Umbilical cord (tissue), 2 donors: ENCODE data around the gene BAIAP2L1. TPM values are rescaled to one million over a fixed set of nuclear protein-coding genes. Genes with fewer than 3 reads are reported as not detected.
"Not testable (repeated sequence)": the region's sequence is repeated elsewhere in the genome, so short reads cannot be mapped to it uniquely, and the experiment has no call there.

Experiments used
- DNase-seq: peaks from one replicate; pipeline ENCODE4 v3.0.0-alpha.2; 2015; ENCODE audit warnings: low spot score
- total RNA-seq: library from RNA; depleted of rRNA; stranded (reverse); fragments of >200 nt; gene quantifications from one replicate; pipeline ENCODE4 v1.2.3, GENCODE V29; 2014; ENCODE audit warnings: low replicate concordance; ENCODE audit not compliant: insufficient read depth

Gene BAIAP2L1
- total RNA-seq, 1 donor from 2014 or later, result 1.2 TPM

DNA sequence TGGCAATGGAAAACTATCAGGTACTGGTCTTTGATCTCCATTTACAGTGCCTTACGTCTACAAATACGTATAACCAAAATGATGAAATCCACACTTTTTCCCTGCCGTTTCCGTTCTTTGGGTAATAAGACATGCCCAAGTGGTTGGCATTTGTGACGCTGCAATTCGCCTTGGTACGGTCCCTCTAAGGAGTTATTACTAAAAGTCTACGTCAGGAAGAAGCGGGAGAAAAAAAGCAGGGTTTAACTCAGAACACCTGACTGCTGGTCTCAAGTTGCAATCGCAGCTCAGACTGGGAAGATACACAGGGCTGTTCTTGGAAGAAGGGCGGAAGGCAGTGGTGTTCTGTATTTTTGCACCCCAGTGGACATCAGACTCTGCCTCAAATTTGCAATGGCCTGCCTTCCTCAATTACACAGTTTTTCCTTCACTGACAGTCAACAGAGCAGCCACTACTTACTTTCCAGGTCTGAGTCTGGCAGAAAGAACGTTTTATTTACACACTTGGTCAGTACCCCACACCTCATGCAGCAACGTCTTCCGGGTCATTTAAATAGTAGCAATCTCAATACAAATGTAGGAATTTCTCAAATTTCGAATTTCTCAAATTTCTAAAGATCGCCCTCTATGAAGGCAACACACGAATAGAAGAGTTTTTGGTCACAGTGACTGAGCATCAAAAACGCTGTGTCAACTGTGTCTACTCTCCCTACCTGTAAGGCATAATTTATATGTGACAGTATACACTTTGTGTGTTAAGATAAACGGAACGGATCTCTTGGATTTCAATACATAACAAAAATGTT, 2.1 kb downstream of the BAIAP2L1 start:
- DNase-seq, result no peak

DNA sequence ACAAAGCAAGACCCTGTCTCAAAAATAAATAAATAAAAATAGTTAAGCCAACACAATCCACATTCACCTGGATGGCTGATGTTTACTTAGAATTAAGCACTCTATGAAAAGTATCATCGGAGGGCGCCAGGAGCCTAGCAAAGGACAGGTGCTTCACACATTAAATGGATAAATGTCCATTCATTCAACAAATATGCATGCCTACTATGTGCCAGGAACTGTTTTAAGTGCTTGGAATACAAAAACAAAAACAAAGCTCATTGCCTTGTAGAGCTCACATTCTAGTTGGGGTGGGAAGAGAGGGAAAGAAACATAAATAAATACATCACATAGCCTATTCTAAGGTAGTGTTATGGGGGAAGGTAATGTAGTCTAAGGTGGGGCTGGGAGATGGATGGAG, 4.1 kb downstream of the BAIAP2L1 start:
- no peak for DNase-seq

DNA sequence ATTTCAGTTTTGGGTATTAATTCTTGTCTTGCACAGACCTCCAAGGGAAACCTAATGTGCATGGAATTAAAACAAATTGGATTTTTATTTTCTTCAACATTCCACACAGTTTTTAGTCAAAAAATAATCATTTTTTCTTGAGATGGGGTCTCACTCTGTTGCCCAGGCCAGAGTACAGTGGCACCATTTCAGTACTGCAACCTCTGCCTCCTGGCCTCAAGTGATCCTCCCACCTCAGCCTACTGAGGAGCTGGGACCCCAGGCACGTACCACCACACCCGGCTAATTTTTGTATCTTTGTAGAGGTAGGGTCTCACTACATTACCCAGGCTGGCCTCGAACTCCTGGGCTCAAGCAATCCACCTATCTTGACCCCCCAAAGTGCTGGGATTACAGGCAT, 4.9 kb downstream of the BAIAP2L1 start:
- no peak for DNase-seq

DNA sequence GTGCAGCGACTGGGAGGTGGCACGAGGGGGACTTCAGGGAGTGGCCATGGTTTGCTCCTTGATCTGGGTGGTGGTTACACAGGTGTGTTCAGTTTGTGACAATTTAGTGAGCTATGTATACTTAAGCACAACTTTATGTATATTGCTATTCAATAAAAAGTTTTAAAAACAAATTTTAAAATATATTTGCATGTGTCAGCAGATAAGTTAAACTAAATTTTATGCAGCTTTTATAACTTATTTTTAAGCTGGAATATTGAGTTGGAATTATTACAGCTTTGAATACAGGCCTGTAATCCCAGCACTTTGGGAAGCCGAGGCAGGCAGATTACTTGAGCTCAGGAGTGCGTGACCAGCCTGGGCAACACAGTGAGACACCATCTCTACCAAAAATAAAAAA, 5.4 kb downstream of the BAIAP2L1 start:
- DNase-seq, result no peak

DNA sequence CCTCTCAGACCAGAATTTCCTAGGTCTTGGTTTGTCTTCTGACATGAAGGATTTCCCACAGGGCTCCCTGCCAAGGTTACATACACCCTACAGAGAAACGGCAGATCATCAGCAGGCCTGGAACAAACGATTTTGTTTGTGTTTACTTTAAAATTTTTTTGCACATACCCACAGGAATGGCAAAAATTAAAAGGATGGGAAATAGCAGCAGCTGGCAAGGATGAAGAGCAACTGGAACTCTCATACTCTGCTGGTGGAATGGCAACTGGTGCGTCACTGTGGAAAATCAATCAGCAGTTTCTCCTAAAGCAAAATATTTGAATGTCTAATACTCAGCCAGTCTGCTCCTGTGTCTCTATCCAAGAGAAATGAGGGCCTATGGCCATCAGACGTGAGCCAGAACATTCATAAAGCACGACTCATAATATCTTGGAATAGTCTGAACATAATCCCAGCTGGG, 6.5 kb downstream of the BAIAP2L1 start:
- no peak for DNase-seq

DNA sequence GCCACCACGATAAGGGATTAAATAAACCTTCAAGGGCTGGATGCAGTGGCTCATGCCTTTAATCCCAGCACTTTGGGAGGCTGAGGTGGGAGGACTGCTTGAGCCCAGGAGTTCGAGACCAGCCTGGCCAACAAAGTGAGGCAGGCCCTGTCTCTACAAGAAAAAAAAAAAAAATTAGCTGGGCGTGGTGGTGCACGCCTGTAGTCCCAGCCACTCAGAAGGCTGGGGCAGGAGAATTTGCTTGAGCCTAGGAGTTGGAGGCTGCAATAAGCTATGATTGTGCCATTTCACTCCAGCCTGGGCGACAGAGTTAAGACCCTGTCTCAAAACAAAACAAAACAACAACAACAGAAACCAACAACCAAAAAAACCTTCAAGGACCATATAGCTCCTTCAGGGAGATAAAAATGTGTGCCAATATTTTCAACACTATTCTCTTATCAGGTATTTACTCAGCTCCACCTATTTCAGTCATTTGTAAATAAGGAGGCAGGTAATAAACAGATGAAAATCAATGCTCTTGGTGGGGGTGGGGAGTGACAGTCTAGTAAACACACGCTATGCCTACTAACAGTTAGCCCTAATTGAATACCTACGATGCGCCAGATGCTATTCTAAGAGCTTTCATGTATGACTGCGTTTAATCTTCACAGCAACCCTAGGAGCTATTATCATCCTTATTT, 13.2 kb downstream of the BAIAP2L1 start:
- no peak for DNase-seq

DNA sequence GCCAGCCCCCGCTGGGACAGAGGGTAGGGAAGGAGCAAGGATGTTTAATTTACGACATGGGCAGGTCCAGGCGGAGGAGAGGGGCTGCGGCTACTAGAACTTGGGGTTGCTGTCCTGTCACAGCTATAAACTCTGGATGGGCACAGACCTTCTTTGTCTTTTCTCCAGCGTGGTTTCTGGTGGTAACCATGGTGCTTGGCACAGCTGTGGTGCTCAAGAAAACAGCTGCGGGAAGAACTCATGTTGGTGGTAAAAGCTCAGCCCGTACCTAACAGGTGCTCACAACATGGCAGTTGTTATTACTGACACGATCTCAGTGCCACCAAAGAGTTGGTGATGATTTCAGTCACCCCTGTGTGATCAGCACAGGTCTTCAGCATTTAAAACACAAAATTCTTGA, 13.8 kb downstream of the BAIAP2L1 start:
- no peak for DNase-seq

DNA sequence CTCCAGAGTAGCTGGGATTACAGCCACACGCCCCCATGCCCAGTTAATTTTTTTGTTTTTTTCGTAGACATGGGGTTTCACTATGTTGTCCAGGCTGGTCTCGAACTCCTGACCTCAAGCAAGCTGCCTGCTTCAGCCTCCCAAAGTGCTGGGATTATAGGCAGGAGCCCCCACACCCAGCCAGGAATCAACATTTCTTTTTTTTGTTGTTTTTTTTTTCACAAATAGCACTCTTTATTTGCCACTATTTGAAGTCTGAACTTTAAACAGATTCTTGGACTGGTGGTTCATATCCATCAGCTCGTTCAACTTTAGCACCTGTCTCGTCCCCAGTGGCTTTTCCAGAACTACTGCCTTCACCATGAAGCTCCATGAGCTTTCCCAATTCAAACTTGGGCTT, 15.4 kb downstream of the BAIAP2L1 start:
- DNase-seq, result not testable (repeated sequence)

DNA sequence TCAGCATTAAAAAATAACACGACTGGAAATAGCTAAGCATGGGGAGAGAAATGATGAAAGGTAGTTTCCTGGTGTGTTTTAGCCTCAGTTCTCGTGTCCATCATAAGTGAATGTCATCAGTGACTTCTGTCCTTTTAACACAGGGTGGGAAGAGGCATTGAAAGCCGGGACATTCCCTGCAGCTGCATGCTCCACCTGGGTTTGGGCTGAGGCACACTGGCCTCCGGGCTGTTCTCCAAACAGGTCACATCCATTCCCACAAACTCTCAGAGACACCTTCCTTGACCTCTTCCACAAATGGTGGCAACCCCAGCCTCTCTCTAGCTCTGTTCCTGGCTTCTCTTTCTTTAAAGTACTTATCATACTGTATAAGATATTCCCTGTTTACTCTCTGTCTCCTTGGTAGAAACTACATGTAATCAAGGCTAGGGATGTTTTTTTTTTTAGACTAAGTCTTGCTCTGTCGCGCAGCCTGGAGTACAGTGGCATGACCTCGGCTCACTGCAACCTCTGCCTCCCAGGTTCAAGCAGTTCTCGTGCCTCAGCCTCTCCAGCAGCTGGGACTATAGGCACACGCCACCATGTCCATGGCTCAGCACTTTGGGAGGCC, 22.6 kb downstream of the BAIAP2L1 start:
- no peak for DNase-seq

DNA sequence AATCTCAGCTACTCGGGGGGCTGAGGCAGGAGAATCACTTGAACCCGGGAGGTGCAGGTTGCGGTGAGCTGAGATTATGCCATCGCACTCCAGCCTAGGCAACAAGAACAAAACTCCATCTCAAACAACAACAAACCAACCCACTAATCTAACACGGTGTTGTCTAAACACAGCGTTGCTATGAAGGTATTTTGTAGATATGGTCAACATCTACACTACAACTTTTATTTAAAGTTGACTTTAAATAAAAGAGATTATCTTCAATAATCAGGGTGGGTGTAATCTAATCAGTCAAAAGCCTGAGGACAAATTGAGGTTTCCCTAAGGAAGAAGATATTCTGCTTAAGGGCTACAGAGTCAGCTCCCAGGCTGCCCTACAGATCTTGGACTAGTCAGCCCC, 24.2 kb downstream of the BAIAP2L1 start:
- DNase-seq, result no peak

DNA sequence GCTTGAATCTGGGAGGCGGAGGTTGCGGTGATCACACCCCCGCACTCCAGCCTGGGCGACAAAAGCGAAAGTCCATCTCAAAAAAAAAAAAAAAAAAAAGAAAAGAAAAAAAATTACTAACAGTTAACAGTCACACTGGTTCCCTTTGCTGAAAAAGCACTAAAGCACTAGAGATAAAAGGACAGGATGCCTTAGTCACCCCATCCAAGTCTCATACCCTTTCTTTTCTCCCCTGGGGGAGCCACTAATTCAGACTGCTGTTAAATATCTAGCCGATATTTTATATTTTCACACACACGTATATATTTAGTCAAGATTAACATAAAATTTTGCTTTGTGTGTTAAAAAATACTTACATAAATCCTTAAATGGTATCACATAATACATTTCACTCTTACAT, 25.2 kb downstream of the BAIAP2L1 start:
- no peak for DNase-seq

DNA sequence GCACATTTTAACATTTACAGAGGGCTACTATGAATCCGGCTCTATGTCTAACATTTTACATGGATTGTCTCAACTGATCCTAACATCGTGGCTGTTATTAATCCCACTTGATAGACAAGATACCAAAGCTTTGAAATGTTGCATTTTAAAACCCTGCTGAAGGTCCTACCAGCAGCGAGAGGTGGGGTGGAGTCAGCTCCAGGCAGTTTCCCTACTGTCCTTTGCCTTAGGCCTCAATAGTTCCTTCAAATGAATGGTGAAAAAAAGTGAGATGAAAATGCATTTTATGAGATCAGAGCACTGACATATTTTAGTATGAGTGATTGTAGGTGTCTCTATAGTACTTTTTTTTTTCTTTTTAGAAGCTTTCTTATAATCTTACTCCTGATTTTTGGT, 26.6 kb downstream of the BAIAP2L1 start:
- DNase-seq, result no peak

DNA sequence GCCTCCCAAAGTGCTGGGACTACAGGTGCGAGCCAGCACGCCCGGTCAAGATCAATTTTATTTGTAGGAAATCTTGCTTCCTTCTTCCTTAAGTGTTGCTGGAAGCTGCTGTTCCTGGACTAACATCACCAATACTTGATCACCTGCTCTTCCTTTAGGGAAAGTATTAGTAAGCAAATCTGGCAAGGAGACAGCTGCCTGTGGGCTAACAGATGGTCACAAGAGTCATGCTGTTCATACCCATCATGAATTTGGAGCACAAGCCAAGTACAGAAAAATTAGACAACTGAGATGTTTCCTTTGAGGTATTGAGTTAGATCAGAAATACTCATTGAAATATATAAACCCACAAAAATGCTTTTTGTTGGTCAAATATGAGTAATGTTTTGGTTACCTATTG, 27.9 kb downstream of the BAIAP2L1 start:
- no peak for DNase-seq

DNA sequence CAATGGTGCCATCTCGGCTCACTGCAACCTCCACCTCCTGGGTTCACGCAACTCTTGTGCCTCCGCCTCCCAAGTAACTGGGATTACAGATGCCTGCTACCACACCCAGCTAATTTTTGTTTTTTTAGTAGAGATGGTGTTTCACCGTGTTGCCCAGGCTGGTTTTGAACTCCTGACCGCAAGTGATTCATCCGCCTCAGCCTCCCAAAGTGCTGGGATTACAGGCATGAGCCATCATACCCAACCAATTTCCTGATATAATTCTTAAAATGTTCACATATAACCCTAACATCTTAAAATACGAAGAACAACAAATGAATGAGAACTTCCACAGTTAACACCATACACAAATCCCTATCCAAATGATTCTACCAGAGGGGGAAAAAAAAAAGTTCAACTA, 31.2 kb downstream of the BAIAP2L1 start:
- no peak for DNase-seq

DNA sequence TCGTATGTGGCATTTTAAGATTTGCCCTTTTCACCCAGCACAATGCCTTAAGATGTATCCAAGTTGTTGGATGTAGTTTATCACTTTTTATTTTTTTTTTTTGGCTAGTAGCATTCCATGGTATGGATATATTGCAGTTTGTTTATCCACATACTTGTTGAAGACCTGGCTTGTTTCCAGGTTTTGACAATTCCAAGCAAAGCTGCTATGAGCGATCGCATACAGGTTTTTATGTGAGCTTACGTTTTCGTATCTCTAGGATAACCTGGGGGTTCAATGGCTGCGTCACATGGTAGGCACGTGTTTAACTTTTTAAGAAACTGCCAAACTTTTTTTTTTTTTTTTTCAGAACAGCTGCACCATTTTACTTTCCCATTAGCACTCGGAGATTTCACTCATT, 32.2 kb downstream of the BAIAP2L1 start:
- no peak for DNase-seq

DNA sequence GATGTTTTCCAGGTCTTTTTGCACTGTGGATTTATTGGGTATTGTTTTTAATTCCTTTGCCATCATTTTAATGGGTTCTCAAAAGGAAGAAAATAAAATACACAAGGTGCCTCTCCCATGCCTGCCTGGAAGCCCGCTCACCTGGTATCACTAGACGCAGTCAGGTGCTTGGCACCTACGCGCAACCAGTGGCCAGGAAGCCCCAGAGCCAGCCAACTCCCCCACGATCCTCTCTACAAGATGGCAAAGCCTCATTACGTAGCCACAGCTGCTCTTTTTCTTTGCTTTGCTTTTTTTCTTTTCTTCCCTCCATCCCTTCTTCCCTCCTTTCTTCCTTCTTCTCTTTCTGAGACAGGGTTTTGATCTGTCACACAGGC, 34.3 kb downstream of the BAIAP2L1 start:
- no peak for DNase-seq

DNA sequence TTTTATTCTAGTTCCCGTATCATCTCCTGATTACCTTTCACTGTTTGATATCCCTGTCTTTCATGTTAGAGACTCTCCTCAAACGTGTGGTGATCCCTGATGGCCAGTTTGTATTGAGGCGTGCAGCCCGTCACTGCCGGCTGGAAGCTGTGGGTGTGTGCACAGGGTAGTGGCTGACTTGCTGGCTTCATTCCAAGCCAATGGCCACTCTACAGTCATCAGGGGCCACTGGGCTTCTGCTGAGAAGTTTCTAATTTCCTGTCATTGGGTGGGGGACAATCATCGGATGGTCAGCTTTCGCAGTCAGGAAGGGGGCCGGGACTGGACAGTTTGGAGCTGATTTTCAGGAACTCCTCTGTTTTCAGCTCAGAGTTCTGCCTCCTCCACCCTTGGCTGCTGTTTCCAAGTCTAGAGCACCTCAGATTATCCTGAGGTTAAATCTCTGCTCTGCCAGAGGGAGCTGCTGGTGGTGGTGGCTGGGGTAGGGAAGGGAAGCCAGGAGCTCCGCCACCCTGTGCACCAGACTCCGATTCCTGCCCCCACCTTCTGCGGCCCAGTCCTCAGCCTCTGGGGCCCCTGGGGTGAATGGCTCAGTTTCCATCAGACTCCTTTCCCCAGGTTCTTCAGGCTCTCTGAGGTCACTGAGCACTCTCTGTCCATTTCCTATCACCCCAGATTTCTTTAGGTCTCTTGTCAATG, 34.9 kb downstream of the BAIAP2L1 start:
- DNase-seq, result no peak

DNA sequence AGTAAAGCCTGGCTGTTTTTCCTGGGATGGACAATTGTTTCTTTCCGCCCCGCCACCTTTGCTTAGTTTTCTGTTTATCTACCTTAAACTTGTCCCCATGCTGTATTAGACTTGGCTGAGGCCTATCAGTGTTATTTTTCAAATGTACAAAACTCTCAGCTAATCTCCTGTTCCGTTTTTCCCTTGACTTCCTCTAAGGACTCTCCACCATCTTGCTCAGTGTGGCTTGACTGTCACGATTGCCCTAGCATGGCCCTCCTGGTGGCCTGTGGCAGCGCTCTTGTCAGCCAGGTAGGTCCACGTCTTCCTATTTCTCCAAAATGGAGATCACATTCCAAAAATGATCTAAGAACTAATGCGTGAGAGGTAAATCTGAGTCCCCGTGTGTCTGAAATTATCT, 36.7 kb downstream of the BAIAP2L1 start:
- DNase-seq, result no peak

DNA sequence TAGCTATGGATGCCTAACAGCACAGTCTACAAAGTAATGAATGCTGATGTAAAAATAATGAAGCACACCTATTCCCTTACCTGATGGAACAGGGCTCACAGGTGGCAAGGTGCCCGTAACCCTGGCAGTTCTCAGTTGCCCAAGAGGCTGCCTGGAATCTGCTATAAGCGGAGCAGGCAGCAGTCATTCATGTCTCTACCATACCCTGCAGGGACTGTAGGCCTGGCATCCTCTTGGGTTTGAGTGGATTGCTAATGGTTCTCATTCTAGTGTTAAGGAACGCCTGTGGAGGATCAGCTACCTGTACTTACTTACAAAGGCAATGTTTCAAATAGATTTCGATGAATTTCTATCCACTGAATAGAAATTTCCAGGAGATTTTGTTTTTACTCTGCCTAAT, 38.4 kb downstream of the BAIAP2L1 start:
- DNase-seq, result no peak

DNA sequence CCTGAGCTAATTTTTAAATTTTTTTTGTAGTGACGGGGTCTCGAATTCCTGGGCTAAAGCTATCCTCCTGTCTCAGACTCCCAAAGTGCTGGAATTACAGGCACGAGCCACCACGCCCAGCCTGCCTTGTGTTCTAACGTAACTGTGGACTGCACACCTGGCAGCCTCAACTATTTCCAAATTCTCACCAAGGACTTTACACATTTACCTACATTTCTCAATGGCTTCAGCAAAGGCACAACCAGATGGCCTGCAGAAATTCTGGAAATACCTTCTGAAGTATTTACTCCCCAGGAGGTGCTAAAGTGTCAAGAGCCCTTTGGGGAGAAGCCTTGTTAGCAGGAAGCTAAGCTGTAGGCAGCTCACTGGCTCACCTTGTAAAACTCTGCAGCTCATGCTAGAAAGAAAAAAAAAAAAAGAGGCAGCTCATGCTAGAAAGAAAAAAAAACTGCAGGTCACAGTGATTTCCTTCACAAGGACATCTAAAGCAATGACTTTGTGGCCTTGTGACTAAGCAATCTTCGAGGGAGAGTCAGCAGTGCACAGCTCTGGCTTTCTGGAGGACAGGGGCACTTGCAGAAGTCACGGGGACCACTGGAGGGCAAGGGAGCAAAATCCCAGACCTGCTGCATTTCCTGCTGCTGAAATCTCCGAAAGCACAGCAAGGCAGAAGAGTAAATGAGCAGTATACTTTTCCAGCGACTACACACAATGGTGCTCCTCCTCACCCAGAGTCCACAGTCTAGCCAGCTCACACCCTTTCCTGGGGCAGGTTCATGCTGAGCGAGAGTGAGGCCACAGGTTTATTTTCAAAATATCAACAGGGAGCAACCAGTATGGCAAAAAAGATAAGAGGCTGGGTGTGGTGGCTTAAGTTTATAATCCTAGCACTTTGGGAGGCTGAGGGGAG, 40.4 kb downstream of the BAIAP2L1 start:
- no peak for DNase-seq

DNA sequence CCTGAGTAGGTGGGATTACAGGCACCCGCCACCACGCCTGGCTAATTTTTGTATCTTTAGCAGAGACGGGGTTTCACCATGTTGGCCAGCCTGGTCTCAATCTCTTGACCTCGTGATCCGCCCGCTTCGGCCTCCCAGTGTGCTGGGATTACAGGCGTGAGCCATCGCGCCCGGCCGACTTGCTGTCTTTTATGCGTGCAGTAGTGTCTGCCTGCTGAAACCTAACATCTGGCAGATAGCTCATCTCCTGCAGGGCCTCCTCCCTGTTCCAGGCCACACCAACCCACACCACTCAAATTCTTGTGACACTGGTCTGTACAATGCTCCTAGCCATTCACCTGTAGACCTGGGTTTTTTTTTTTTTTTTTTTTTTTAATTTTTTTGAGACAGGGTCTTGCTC, 41.5 kb downstream of the BAIAP2L1 start:
- DNase-seq, result no peak
